HEK293T (cell line): ENCODE measurements around the gene HOXB2.

Experiments used
- BHLHE40 ChIP-seq: fragments of 450-650 bp; IDR thresholded peaks from 2 replicates; pipeline ENCODE4 v1.6.1; 2016; ENCODE audit warnings: mild to moderate bottlenecking, moderate library complexity, borderline replicate concordance
- FOXK2 ChIP-seq: fragments of 450-650 bp; IDR thresholded peaks from 2 replicates; pipeline ENCODE4 v1.6.1; 2016; ENCODE audit warnings: mild to moderate bottlenecking
- L3MBTL2 ChIP-seq: fragments of 450-650 bp; conservative IDR thresholded peaks from 2 replicates; pipeline ENCODE4 v1.6.1; 2016; ENCODE audit warnings: mild to moderate bottlenecking

- no peak for TF ChIP-seq BHLHE40
- TF ChIP-seq FOXK2: no peak
- no peak for TF ChIP-seq L3MBTL2
Measured at GRCh38 chr17:48499248-48499647, 45.7 kb downstream of the HOXB2 start.
